ENCODE data around the gene OSBPL3.

GRCh38 chr7:24835643-24836042 is 144.3 kb downstream of the OSBPL3 start:
- TF ChIP-seq EZH2 (IDR thresholded peaks at IDR 0.05) (no peak), POLR2AphosphoS5 (IDR thresholded peaks at IDR 0.05; ENCODE audit: borderline replicate concordance, low read depth, low read length) (no peak), FOXP2 (optimal IDR thresholded peaks at IDR 0.05; ENCODE audit: control extremely low read depth, extremely low read length, insufficient read depth) (no peak)
